CD14-positive monocyte (primary cell): ENCODE results near the gene MAMLD1. TPM values are rescaled to one million over a fixed set of nuclear protein-coding genes. Genes with fewer than 3 reads are reported as not detected.

ENCODE experiments used
- DNase-seq, 3 donors: peaks; one replicate each; pipeline ENCODE4 v3.0.0-alpha.2; 2011 to 2022
- H2AFZ ChIP-seq: 2 replicates; pipeline ENCODE4 v1.6.0; 2012; ENCODE audit warnings: mild to moderate bottlenecking, low read depth, low read length, inconsistent platforms; ENCODE audit not compliant: insufficient read depth, poor library complexity, severe bottlenecking
- H3K27ac ChIP-seq, 2 donors: 1 replicate in 1 of 2; 2 replicates in 1 of 2; pipeline ENCODE4 v1.5.1; 2012 to 2013; ENCODE audit warnings: low read length in 2 of 2, control low read depth in 1 of 2, inconsistent platforms in 1 of 2, low read depth in 1 of 2, mild to moderate bottlenecking in 1 of 2
- H3K27me3 ChIP-seq, 2 donors: one replicate each; pipeline versions ENCODE4 v1.6.0 to v1.6.1; 2011 to 2013; ENCODE audit warnings: low read length in 2 of 2; ENCODE audit not compliant: control insufficient read depth in 2 of 2, insufficient read depth in 2 of 2
- H3K36me3 ChIP-seq, 2 donors: replicated peaks in 1 of 2; 1 replicate in 1 of 2; 2 replicates in 1 of 2; pipeline versions ENCODE4 v1.5.1 to v1.6.1; 2012 to 2013; ENCODE audit warnings: low read length in 2 of 2, control low read depth in 1 of 2, inconsistent platforms in 1 of 2, mild to moderate bottlenecking in 1 of 2; ENCODE audit not compliant: insufficient read depth in 2 of 2, control insufficient read depth in 1 of 2
- H3K4me1 ChIP-seq, 2 donors: 1 replicate in 1 of 2; 2 replicates in 1 of 2; pipeline versions ENCODE4 v1.5.1 to v1.6.1; 2012 to 2013; ENCODE audit warnings: low read length in 2 of 2, control low read depth in 1 of 2, inconsistent platforms in 1 of 2, mild to moderate bottlenecking in 1 of 2, moderate library complexity in 1 of 2; ENCODE audit not compliant: insufficient read depth in 2 of 2, control insufficient read depth in 1 of 2
- H3K4me2 ChIP-seq: replicated peaks from 2 replicates; pipeline ENCODE3; 2012; ENCODE audit warnings: low read length, moderate library complexity, mild to moderate bottlenecking; ENCODE audit not compliant: poor library complexity, severe bottlenecking; ENCODE audit errors: extremely low read depth
- H3K4me3 ChIP-seq, 3 experiments: fragments of 200-600 bp in 1 of 3; sonication (generic) in 1 of 3; replicated peaks in 1 of 3; 1 replicate in 2 of 3; 2 replicates in 1 of 3; pipeline ENCODE4 v1.5.1; 2011 to 2013; ENCODE audit warnings: low read length in 3 of 3, mild to moderate bottlenecking in 3 of 3, control low read depth in 2 of 3, low read depth in 2 of 3, inconsistent platforms in 1 of 3, moderate library complexity in 1 of 3
- H3K79me2 ChIP-seq: 2 replicates; pipeline ENCODE4 v1.6.0; 2012; ENCODE audit warnings: mild to moderate bottlenecking, control low read depth, inconsistent platforms, low read length, moderate library complexity; ENCODE audit not compliant: insufficient read depth
- H3K9ac ChIP-seq: 2 replicates; pipeline ENCODE4 v1.6.0; 2017; ENCODE audit warnings: low read length, mild to moderate bottlenecking; ENCODE audit not compliant: insufficient read depth, poor library complexity, severe bottlenecking
- H3K9me3 ChIP-seq, 2 donors: replicated peaks in 1 of 2; 1 replicate in 1 of 2; 2 replicates in 1 of 2; pipeline versions ENCODE4 v1.5.1 to v1.6.1; 2012 to 2013; ENCODE audit warnings: low read length in 2 of 2, control low read depth in 1 of 2; ENCODE audit not compliant: control insufficient read depth in 1 of 2, insufficient read depth in 1 of 2
- H4K20me1 ChIP-seq: 2 replicates; pipeline ENCODE4 v1.6.0; 2012; ENCODE audit warnings: mild to moderate bottlenecking, low read length, control low read depth, moderate library complexity; ENCODE audit not compliant: insufficient read depth
- H3K27ac Mint-ChIP-seq, 7 donors: one replicate each; pipeline ENCODE4 v1.8.0; 2020; ENCODE audit warnings: mild to moderate bottlenecking in 7 of 7, mixed read lengths in 7 of 7, moderate library complexity in 6 of 7, inconsistent platforms in 2 of 7
- H3K27me3 Mint-ChIP-seq, 3 donors: one replicate each; pipeline ENCODE4 v1.8.0; 2021 to 2022; ENCODE audit warnings: low read depth in 3 of 3, mild to moderate bottlenecking in 3 of 3, mixed read lengths in 3 of 3, moderate library complexity in 3 of 3, inconsistent platforms in 1 of 3
- H3K36me3 Mint-ChIP-seq, 2 donors: one replicate each; pipeline ENCODE4 v1.8.0; 2020; ENCODE audit warnings: mixed read lengths in 2 of 2, inconsistent platforms in 1 of 2, mild to moderate bottlenecking in 1 of 2
- H3K4me1 Mint-ChIP-seq: one replicate; pipeline ENCODE4 v1.8.0; 2020; ENCODE audit warnings: mild to moderate bottlenecking, mixed read lengths
- H3K4me3 Mint-ChIP-seq, 2 donors: one replicate each; pipeline ENCODE4 v1.8.0; 2020; ENCODE audit warnings: mild to moderate bottlenecking in 2 of 2, mixed read lengths in 2 of 2, moderate library complexity in 1 of 2
- H3K9me3 Mint-ChIP-seq, 7 donors: one replicate each; pipeline ENCODE4 v1.8.0; 2020 to 2022; ENCODE audit warnings: mixed read lengths in 7 of 7, mild to moderate bottlenecking in 6 of 7, moderate library complexity in 6 of 7, inconsistent platforms in 2 of 7
- WGBS: methylation state at CpG from one replicate; pipeline ENCODE4 v1.1.5; 2013; ENCODE audit warnings: missing lambda C conversion rate; ENCODE audit not compliant: insufficient coverage; 5-methylcytosine and 5-hydroxymethylcytosine counted together
- intact Hi-C, 2 donors: fragments of 100-400 bp; cut with micrococcal nuclease; formaldehyde crosslinking; loops; one replicate each; pipeline versions ENCODE4 v1.15.0 to v1.15.1; 2023
- polyA plus RNA-seq, 3 donors: library from polyadenylated mRNA; depleted of rRNA in 1 of 3; unstranded in 2 of 3; stranded (reverse) in 1 of 3; fragments of 300-500 nt in 2 of 3; fragments of >200 nt in 1 of 3; fragmentation: Illumina TruSeq in 2 of 3; gene quantifications; 1 replicate in 2 of 3; 2 replicates in 1 of 3; pipeline ENCODE4 v1.2.3, GENCODE V29; 2012 to 2021
- TF ChIP-seq, protein P1 (sequence below): fragments of 200-600 bp; IDR thresholded peaks from one replicate; pipeline ENCODE4 v1.8.0; 2022; ENCODE audit warnings: antibody characterized with exemption, mild to moderate bottlenecking

Gene MAMLD1
- polyA plus RNA-seq, 3 donors: not detected

- Mint-ChIP-seq H3K27ac (no peak overlapping the region), H3K4me3 (no peak overlapping the region), H3K27me3 (peaks cover 0 to 6% (median 3%) of the 10 kb centered on the region in 3 donors), H3K4me1 (no peaks in the 10 kb centered on the region), H3K36me3 (no peaks in the 10 kb centered on the region), H3K9me3 (peaks cover 0 to 2% (median 0%) of the 10 kb centered on the region in 7 donors)
- Histone ChIP-seq H3K27me3 (no peaks in the 10 kb centered on the region), H3K79me2 (no peaks in the 10 kb centered on the region), H2AFZ (no peak overlapping the region), H3K4me3 (no peak overlapping the region), H3K4me2 (no peak overlapping the region), H3K27ac (no peak overlapping the region), H3K9me3 (no peaks in the 10 kb centered on the region), H4K20me1 (no peaks in the 10 kb centered on the region), H3K4me1 (no peaks in the 10 kb centered on the region), H3K36me3 (no peaks in the 10 kb centered on the region), H3K9ac (no peak overlapping the region)
- TF ChIP-seq, protein P1, sequence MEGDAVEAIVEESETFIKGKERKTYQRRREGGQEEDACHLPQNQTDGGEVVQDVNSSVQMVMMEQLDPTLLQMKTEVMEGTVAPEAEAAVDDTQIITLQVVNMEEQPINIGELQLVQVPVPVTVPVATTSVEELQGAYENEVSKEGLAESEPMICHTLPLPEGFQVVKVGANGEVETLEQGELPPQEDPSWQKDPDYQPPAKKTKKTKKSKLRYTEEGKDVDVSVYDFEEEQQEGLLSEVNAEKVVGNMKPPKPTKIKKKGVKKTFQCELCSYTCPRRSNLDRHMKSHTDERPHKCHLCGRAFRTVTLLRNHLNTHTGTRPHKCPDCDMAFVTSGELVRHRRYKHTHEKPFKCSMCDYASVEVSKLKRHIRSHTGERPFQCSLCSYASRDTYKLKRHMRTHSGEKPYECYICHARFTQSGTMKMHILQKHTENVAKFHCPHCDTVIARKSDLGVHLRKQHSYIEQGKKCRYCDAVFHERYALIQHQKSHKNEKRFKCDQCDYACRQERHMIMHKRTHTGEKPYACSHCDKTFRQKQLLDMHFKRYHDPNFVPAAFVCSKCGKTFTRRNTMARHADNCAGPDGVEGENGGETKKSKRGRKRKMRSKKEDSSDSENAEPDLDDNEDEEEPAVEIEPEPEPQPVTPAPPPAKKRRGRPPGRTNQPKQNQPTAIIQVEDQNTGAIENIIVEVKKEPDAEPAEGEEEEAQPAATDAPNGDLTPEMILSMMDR: no peak
- intact Hi-C loops: no loop called here
- WGBS: 78% methylated on average over 1 of the region's 3 CpGs
- no peak for DNase-seq
Observed at GRCh38 chrX:150352114-150352513, 11.0 kb upstream of the MAMLD1 start.

GRCh38 chrX:150352581-150352980, 10.5 kb upstream of the MAMLD1 start:
- H3K4me3 ChIP-seq: no peak overlapping the region
- WGBS: 86% methylated on average over 2 of the region's 4 CpGs
- no peak overlapping the region for H3K4me2 ChIP-seq
- intact Hi-C loops: no loop called here
- no peaks in the 10 kb centered on the region for H3K36me3 ChIP-seq
- no peaks in the 10 kb centered on the region for H3K9me3 ChIP-seq
- no peaks in the 10 kb centered on the region for H4K20me1 ChIP-seq
- H3K27me3 Mint-ChIP-seq: peaks cover 2 to 6% (median 3%) of the 10 kb centered on the region in 3 donors
- no peaks in the 10 kb centered on the region for H3K79me2 ChIP-seq
- no peak for DNase-seq
- H3K9me3 Mint-ChIP-seq: peaks cover 0 to 2% (median 0%) of the 10 kb centered on the region in 7 donors
- H3K4me1 Mint-ChIP-seq: no peaks in the 10 kb centered on the region
- TF ChIP-seq, protein P1: no peak
- H3K4me1 ChIP-seq: no peaks in the 10 kb centered on the region
- H3K36me3 Mint-ChIP-seq: no peaks in the 10 kb centered on the region
- H3K27ac ChIP-seq: no peak overlapping the region
- no peak overlapping the region for H2AFZ ChIP-seq
- no peak overlapping the region for H3K9ac ChIP-seq
- no peak overlapping the region for H3K4me3 Mint-ChIP-seq
- no peaks in the 10 kb centered on the region for H3K27me3 ChIP-seq
- H3K27ac Mint-ChIP-seq: no peak overlapping the region
